GM19438 (cell line): Measurements from ENCODE around the gene PRSS56.

Source experiments
- ATAC-seq: cut with Tn5 transposase; IDR thresholded peaks from one replicate; pipeline ENCODE4 v1.9.1; 2021; ENCODE audit warnings: low read depth; ENCODE audit not compliant: unreplicated experiment

The PRSS56 gene

GRCh38 chr2:232539298-232540231 is 19.4 kb downstream of the PRSS56 start, which contains the start of gene CHRNG:
Gene CHRNG, plus strand, starts transcription at chr2:232539692. Its CDS starts 56 bp downstream, at chr2:232539748.
- ATAC-seq: no peak

- no peak for ATAC-seq
These were observed 20.4 kb downstream of the PRSS56 start for GRCh38 chr2:232540441-232541041.

DNA sequence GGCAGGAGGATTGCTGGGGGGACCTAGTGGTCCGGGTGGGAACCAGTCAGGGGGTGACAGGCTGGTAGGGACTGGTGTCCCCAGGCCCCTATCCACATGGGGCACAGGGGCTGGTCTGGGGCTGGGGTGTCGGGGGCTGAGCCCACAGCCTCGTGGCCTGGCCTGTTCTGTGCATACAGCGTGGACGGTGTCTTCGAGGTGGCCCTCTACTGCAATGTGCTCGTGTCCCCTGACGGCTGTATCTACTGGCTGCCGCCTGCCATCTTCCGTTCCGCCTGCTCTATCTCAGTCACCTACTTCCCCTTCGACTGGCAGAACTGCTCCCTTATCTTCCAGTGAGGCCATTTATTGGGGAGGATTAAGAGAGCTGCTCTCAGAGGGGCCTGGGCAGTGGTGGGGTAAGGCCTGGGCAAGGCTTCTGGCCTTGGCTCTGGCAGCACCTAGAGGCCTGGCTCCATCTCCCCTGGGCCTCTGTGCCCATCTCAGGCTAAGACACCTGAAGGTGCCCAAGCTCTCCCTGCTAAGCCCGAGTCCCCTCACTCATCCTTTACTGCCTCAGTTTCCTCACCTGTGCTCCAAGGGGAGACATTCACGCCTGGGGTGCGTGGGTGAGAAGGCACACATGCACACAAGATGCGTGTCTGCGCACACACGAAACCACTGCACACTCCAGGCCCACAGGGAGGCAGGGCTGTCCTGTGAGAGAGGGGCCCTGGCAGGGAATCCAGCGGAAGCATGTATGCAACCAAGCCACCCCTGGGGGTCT is 21.2 kb downstream of the PRSS56 start:
- ATAC-seq: no peak

GRCh38 chr2:232541961-232542714 is 21.9 kb downstream of the PRSS56 start:
- ATAC-seq: no peak

GRCh38 chr2:232542715-232543467 is 22.7 kb downstream of the PRSS56 start:
- no peak for ATAC-seq

DNA sequence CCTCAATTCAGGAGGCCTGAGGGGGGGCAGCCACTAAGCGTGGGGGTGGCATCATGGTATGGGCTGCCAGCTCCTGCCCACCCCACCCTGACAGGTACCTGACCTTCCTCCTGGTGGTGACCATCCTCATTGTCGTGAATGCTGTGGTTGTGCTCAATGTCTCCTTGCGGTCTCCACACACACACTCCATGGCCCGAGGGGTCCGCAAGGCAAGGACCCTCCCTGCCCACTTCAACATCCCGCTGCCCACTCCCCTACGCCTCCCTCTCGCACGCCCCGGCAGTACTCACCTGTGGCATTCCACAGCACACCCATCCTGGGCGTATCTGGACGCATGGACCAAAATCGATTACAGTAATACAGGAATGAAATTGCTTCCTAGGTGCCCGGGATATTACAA is 23.3 kb downstream of the PRSS56 start:
- no peak for ATAC-seq

DNA sequence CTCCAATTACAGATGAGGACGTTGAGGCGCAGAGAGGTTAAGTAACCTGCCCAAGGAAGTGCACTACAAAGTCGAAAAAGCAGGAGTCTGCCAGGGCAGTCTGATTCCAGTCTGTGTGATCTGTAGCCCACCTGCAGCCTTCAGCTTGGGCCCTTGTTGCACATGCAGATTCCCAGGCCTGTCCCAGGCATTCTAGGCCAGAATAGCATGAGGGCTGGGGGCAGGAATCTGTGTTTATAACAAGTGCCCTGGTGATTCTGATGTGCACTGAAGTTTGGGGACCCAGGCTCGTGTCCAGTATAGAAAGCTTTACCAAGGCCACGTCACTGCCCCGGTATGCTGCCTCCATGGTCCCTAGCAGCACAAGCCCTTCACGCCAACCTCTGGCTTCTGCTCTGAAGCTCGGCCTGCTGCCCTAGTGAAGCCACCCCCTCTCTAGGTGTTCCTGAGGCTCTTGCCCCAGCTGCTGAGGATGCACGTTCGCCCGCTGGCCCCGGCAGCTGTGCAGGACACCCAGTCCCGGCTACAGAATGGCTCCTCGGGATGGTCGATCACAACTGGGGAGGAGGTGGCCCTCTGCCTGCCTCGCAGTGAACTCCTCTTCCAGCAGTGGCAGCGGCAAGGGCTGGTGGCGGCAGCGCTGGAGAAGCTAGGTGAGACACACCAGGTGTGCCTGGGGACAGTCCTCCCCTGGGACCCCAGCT is 23.9 kb downstream of the PRSS56 start:
- ATAC-seq: no peak

- no peak for ATAC-seq
These were observed 24.5 kb downstream of the PRSS56 start for GRCh38 chr2:232544674-232545073.

DNA sequence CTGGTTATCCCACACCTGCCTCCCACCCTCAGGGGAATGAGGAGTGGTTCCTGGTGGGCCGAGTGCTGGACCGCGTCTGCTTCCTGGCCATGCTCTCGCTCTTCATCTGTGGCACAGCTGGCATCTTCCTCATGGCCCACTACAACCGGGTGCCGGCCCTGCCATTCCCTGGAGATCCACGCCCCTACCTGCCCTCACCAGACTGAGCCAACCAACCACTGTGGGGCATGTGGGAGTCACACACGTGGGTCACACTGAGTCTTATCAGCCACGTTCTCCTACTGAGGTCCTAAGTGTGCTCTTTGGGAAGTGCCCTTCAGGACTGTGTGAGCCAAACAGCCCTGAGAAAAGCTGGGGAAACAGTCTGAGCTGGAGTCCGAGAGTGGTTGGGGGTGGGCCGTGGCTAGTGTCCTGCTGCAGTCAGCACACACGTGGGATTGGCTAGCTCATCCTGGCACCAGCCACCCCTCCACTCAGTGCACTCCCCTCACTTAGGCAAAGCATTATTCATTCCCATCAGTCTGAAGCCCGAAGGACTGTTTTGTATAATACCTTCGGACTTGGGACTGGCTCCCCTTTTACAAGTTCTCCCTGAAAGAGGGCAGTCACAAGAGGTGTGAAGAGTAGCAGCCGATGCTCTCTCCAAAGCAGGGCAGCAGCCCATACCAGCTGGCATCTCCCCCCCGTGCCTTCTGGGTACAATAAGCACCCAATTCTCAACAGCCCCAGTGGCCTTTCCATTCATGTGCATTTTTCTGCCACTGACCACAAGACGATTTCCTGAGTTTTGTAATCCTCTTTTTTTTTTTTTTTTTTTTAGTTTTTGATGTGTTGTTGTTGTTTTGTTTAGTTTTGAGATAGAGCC is 25.6 kb downstream of the PRSS56 start:
- ATAC-seq: no peak

DNA sequence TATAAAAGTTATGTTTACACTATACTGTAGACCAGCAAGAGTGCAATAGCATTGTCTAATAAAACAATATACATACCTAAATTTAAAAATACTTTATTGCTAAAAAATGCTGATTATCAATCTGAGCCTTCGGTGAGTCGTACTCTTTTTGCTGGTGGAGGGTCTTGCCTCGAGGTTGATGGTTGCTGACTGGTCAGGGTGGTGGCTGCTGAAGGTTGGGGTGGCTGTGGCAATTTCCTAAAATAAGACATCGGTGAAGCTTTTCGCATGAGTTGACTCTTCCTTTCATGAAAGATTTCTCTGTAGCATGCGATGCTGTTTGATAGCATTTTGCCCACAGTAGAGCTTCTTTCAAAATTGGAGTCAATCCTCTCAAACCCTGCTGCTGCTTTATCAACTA is 27.8 kb downstream of the PRSS56 start:
- no peak for ATAC-seq

DNA sequence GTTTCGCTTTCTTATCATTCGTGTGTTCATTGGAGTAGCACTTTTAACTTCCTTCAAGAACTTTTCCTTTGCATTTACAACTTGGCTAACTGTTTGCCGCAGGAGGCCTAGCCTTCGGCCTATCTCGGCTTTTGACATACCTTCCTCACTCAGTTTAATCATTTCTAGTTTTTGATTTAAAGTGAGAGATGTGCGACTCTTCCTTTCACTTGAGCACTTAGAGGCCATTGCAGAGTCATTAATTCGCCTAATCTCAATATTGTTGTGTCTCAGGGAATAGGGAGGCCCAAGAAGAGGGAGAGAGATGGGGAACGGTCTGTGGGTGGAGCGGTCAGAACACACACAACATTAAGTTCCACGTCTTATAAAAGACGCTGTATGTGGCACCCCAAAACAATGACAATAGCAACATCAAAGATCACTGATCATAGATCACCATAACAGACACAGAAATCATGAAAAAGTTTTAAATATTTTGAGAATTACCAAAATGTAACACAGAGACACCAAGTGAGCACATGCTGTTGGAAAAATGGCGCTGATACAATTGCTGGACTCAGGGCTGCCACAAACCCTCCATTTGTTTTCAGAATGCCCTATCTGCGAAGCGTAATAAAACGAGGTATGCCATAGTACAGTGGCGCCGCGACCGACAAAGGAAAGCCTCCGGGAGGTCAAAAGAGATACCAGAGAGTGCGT is 29.6 kb downstream of the PRSS56 start:
- peak; percentile 43 for ATAC-seq

GRCh38 chr2:232550354-232551249 is 30.4 kb downstream of the PRSS56 start, which contains the start of the genes EIF4E2 and TIGD1:
Gene EIF4E2, plus strand, starts transcription at chr2:232550689. Its CDS starts 36 bp downstream, at chr2:232550725.
Gene TIGD1, minus strand, starts transcription at chr2:232550557. Its CDS starts 675 bp downstream, at chr2:232549882.
- peak; percentile 90 for ATAC-seq

GRCh38 chr2:232551250-232551638 is 31.1 kb downstream of the PRSS56 start:
- ATAC-seq: no peak

GRCh38 chr2:232551776-232552175 is 31.6 kb downstream of the PRSS56 start:
- ATAC-seq: no peak

DNA sequence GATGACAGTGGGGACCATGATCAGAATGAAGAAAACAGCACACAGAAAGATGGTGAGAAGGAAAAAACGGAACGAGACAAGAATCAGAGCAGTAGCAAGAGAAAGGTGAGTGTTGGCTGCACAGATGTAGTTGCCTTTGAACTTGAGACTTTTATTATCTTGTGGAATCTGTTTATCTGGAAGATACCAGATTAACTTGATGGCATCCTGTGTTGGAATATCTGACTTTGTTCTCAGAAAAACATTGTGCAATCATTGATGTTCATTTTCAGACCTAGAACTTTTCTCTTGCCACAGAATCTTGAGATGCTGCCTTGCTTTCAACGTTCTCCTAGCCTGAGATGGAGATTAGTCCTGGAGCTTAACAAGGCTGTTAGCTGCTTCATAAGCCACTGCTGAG is 36.2 kb downstream of the PRSS56 start:
- no peak for ATAC-seq

- ATAC-seq: no peak
These were observed 42.4 kb downstream of the PRSS56 start for GRCh38 chr2:232562515-232563151.
